ENCODE results near the gene MORC2. TPM values are rescaled to one million over a fixed set of nuclear protein-coding genes. Genes with fewer than 3 reads are reported as not detected.

The MORC2 gene
- total RNA-seq, 2 donors from 2014 or later: 19.2 to 24.1 TPM

DNA sequence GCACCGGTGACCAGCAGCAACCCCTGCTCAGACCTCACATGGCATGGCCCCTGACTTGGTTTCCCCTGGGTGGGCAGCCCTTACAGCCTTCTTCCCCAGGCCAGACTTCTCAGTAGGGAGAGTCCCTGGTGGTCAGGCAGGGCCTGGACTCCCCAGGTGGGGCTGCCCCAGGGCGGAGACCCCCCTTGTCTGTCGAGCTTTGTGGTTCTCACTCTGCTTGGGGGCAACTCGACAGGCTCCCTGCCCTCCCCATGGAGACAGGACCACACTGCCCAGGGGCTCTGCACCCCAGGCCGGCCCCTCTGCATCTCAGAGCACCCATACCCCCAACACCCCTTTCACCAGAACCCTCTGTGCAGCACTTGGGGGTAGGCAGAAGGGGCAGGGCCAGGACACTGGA is 87.7 kb downstream of the MORC2 start:
- no peak for ATAC-seq
- no peak for DNase-seq
- intact Hi-C loops (cut with DNase I): no loop called here

- no peak for ATAC-seq
- DNase-seq: no peak
- intact Hi-C loops (cut with DNase I): no loop called here
Measured at GRCh38 chr22:30880181-30880601, 88.4 kb downstream of the MORC2 start.

GRCh38 chr22:30879415-30879797 is 89.2 kb downstream of the MORC2 start:
- DNase-seq (no peak), ATAC-seq (no peak)
- intact Hi-C loops (cut with DNase I): loop anchor here (10.0 kb wide), 2 partner anchors 75 to 105 kb away; no protein-coding TSS in a partner anchor

- intact Hi-C loops (cut with DNase I): loop anchor here (10.0 kb wide), 2 partner anchors 74 to 104 kb away; no protein-coding TSS in a partner anchor
- DNase-seq (no peak), ATAC-seq (peak in 1 of 2 donors; percentile 30)
Measured at GRCh38 chr22:30878516-30879414, 89.8 kb downstream of the MORC2 start.

DNA sequence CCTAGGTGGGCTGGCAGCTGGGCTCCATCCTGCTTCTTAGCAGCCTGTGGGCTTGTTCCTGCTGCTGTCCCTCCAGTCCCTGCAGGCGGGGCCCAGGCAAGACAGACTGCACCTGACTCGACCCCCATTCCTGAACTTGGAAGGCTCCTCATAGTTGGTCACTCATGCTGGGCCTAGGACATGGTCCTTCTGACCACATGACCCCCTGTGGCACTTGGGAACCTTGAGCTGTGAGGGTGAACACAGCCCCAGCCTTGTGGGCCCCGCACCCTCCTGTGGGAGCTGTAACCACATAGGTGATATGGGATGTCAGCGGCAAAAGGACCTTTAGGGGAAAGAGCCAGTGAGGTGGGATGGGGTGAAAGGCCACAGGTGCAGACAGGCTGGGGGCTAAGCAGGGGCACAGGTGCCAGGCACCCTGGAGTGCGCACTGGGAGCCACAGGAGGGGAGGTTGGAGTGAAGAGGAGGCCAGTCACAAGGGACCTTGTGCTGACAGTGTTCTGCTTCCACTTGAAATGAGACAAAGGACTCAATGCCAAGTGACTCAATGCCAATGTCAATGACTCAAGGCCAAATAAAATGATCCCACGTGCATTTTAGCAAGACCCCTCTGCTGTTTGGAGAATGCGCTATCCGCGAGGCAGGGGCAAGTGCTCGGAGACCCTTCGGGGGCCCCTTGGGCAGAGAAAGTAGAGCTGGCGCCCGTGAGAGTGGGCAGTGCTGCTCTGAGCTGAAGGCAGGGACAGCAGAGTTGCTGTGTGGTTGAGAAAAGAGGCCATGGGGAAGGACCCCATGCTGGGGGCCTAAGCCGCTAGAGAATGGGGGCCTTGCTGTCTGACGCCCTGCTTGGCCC is 90.7 kb downstream of the MORC2 start:
- ATAC-seq (peak; percentile 35 to 46), DNase-seq (no peak)
- intact Hi-C loops (cut with DNase I): loop anchor here (10.0 kb wide), 2 partner anchors 73 to 103 kb away; no protein-coding TSS in a partner anchor

DNA sequence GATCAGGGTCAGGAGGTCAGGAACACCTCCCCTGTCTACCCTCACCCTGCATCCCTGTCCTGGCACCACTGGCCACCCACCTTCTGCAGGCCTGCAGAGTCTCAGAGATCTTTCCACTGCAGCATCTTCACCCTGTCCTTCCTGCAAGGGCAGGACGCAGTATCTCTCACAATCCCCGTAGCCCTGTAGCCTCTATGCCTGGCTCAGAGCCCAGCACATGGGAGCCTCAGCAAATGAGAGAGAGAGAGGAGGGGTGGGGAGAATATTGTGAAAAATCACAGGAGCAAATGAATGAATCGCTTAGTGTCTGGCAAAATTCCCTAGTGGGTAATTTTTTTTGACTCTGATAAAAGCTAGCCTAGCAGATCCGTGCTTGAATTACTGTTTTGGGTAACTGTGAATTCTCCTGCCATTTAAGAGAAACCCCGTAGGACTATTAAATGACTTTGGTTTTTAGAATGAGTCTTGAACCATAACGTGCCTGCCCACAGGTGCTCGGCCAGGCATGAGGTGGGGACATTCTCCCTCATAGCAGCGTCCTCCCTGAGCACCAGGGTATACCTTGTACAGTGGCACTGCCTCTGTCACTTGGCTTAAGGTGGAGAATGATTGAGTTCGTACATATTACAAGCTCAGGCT is 91.5 kb downstream of the MORC2 start:
- intact Hi-C loops (cut with DNase I): loop anchor here (10.0 kb wide), 2 partner anchors 72 to 102 kb away; no protein-coding TSS in a partner anchor
- peak; percentile 53 for DNase-seq
- peak; percentile 58 to 61 for ATAC-seq

DNA sequence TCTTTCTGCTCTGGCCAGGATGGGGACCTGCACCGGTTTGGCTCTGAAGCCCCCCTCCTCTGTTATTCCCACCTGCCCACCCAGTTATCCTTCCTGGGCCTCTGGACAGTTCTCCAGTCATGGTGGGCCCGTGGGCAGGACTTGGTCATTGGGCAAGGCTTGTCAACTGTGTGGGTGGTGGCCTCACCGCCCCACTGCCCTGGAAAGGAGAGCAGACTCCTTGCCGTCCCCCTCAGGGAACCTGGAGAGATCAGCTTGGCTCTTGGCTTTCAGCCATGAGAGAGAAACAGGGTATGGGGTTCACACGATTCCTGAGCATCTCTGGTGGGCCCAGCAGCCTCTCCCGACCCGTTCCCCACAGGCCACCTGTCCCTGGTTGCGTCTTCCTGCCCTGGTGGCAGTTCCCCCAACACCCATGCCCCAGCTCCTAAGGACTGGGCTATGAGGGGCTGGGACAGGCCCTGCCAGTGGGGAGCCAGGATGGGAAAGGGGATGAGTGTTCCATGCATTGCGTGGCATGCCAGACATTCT is 92.3 kb downstream of the MORC2 start:
- no peak for ATAC-seq

DNA sequence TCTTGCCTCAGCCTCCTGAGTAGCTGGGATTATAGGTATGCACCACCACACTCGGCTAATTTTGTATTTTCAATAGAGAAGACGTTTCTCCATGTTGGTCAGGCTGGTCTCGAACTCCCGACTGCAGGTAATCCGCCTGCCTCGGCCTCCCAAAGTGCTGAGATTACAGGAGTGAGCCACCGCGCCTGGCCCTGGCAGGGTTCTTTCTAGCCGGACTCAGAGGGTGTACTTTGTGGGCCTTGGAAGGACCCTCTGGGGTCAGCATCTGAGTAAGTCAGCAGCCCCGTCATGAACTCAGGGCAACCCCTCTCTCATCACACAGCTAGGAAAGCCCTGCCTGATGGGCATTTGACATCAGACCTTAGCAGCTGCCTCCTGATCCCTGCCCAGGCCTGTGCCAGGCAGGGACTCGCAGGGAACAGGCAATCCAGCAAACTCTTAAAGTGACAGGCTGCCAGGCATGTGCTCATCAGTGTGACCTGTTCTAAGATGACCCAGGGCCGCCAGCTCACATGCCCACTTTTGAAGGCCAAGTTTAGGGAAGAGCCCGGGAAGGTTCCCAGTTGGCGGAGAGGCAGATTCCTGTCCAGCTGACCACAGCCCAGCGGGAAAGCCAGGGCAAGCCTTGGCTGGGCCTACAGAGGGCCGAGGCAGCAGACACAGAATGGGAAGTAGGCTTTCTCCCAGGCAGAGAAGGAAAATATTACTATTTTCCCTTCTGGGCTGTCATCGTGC is 92.9 kb downstream of the MORC2 start:
- DNase-seq: peak; percentile 63
- ATAC-seq: peak; percentile 59 to 76
- intact Hi-C loops (cut with DNase I): loop anchor here (10.0 kb wide), 2 partner anchors 71 to 101 kb away; no protein-coding TSS in a partner anchor

More for the DNA sequence above, 92.3 kb downstream of the MORC2 start:
- DNase-seq: no peak
- intact Hi-C loops (cut with DNase I): loop anchor here (10.0 kb wide), 2 partner anchors 71 to 101 kb away; no protein-coding TSS in a partner anchor

Other genes with a start within 250 kb of the MORC2 start
- gene TUG1, start 491 bp upstream of the MORC2 start, total RNA-seq: 10 to 100 TPM; 37.7 to 51.3 TPM
- gene SMTN, start 112.5 kb upstream of the MORC2 start, total RNA-seq: 100 to 1,000 TPM; 142 to 150 TPM
- gene SELENOM, start 138.8 kb upstream of the MORC2 start, total RNA-seq: 100 to 1,000 TPM; 118 to 145 TPM
- 10 to 100 TPM; 13.3 to 26.4 TPM for gene INPP5J, start 154.2 kb upstream of the MORC2 start, total RNA-seq
- not detected for gene PLA2G3, start 171.7 kb upstream of the MORC2 start, total RNA-seq
- gene RNF185, start 191.4 kb upstream of the MORC2 start, total RNA-seq: 10 to 100 TPM; 20.2 to 24.4 TPM
- gene LIMK2, start 243.5 kb upstream of the MORC2 start, total RNA-seq: 10 to 100 TPM; 10.2 to 18.5 TPM

Data from left cardiac atrium (tissue), 4 donors.